Measurements from ENCODE around the gene OSBPL8. TPM values are rescaled to one million over a fixed set of nuclear protein-coding genes. Genes with fewer than 3 reads are reported as not detected.
"Not testable (repeated sequence)": the region's sequence is repeated elsewhere in the genome, so short reads cannot be mapped to it uniquely, and the experiment has no call there.

Gene OSBPL8
- total RNA-seq, 4 donors from 2014 or later: 25.6 to 46.0 (median 43.4) TPM

DNA sequence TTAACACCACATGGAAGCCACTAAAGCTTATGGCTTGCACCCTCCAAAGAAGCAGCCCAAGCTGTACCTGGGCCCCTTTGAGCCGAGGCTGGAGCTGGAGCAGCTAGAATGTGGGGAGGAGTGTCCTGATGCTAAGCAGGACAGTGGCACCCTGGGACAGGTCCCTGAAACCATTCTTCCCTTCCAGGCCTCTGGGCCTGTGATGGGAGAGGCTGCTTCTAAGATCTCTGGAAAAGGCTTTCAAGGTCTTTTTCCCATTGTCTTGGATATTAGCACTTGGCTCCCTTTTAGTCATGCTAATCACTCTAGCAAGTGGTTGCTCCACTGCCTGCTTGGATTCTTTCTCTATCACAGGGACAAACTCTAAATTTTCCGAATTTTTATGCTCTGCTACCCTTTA, 40.9 kb downstream of the OSBPL8 start:
- Histone ChIP-seq H3K27ac (no peak overlapping the region), H3K27me3 (no peaks in the 10 kb centered on the region), H3K9me3 (no peaks in the 10 kb centered on the region), H3K36me3 (peaks cover 0 to 9% of the 10 kb centered on the region in 2 donors), H3K4me3 (no peak overlapping the region), H3K4me1 (peaks cover 0 to 6% of the 10 kb centered on the region in 2 donors)
- DNase-seq (no peak), ATAC-seq (no peak)
- intact Hi-C loops (cut with DNase I; ENCODE audit: low total_unique reads) (no loop called here), in situ Hi-C loops (cut with MboI; ENCODE audit: low sequenced_read_pairs in 4 of 4) (no loop called here)
- no peak for TF ChIP-seq CTCF (IDR thresholded peaks at IDR 0.05 in 4 of 5, conservative IDR thresholded peaks at IDR 0.05 in 1 of 5)
- no peak for TF ChIP-seq POLR2A (IDR thresholded peaks at IDR 0.05)

DNA sequence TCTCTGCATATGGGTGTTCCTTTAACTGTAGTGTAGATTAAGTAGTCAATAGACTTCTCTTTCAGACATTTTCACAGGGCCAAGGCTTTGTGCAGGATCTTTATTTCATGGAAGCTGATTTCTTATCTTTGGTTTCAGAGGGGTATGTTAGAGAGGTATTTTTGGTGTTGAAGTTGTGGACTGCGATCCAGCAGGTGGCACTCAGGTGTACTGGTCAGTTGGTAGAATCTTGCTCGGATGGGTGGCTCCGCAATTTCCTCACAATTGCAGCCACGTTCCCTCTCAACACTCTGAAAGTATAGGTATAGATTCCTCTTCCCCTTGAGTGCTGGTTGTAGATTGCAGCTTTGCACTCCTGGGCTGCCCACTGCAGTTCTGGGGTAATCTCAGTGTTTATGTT, 44.3 kb downstream of the OSBPL8 start:
- Histone ChIP-seq H3K36me3 (peaks cover 0 to 5% of the 10 kb centered on the region in 2 donors), H3K27ac (no peak overlapping the region), H3K9me3 (no peaks in the 10 kb centered on the region), H3K4me1 (peaks cover 0 to 6% of the 10 kb centered on the region in 2 donors), H3K4me3 (no peak overlapping the region), H3K27me3 (no peaks in the 10 kb centered on the region)
- ATAC-seq: no peak
- in situ Hi-C loops (cut with MboI; ENCODE audit: low sequenced_read_pairs in 4 of 4) (no loop called here), intact Hi-C loops (cut with DNase I; ENCODE audit: low total_unique reads) (no loop called here)
- TF ChIP-seq POLR2A (IDR thresholded peaks at IDR 0.05): no peak
- no peak for TF ChIP-seq CTCF (IDR thresholded peaks at IDR 0.05 in 4 of 5, conservative IDR thresholded peaks at IDR 0.05 in 1 of 5)
- DNase-seq: no peak

GRCh38 chr12:76511116-76511716, 48.4 kb downstream of the OSBPL8 start:
- not testable (repeated sequence) for H3K4me1 ChIP-seq, DNase-seq

GRCh38 chr12:76508128-76508980, 51.2 kb downstream of the OSBPL8 start:
- no peaks in the 10 kb centered on the region for H3K4me1 ChIP-seq
- TF ChIP-seq CTCF (IDR thresholded peaks at IDR 0.05 in 4 of 5, conservative IDR thresholded peaks at IDR 0.05 in 1 of 5): no peak
- TF ChIP-seq POLR2A (IDR thresholded peaks at IDR 0.05): no peak
- no peaks in the 10 kb centered on the region for H3K9me3 ChIP-seq
- intact Hi-C loops (cut with DNase I; ENCODE audit: low total_unique reads) (no loop called here), in situ Hi-C loops (cut with MboI; ENCODE audit: low sequenced_read_pairs in 4 of 4) (no loop called here)
- ATAC-seq (no peak), DNase-seq (no peak)
- H3K4me3 ChIP-seq: no peak overlapping the region
- no peak overlapping the region for H3K27ac ChIP-seq
- no peaks in the 10 kb centered on the region for H3K36me3 ChIP-seq
- no peaks in the 10 kb centered on the region for H3K27me3 ChIP-seq

More at GRCh38 chr12:76511116-76511716, 48.4 kb downstream of the OSBPL8 start:
- intact Hi-C loops (cut with DNase I; ENCODE audit: low total_unique reads); H3K36me3 ChIP-seq; H3K27ac ChIP-seq; H3K27me3 ChIP-seq; H3K9me3 ChIP-seq; ATAC-seq; in situ Hi-C loops (cut with MboI; ENCODE audit: low sequenced_read_pairs in 4 of 4); H3K4me3 ChIP-seq: not testable (repeated sequence)

DNA sequence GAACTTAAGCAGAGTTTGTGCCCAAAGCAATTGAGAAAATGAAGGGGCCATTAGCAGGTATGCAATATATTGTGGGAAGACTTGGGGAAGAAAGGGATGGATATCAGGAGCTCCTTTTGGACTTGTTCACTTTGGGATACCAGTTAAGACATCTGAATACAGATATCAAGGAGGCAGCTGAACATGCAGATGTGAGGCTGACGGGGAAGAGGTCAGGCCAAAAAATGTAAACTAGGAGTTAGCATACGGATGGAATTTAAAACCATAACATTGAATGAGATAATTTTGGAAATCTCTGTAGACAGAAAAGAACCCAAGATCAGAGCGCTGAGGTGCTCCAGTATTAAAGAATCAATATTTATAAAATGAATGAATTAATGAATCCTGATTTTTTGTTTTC, 53.4 kb downstream of the OSBPL8 start:
- H3K27me3 ChIP-seq: no peaks in the 10 kb centered on the region
- no peaks in the 10 kb centered on the region for H3K9me3 ChIP-seq
- no peak for DNase-seq
- H3K4me1 ChIP-seq: no peaks in the 10 kb centered on the region
- in situ Hi-C loops (cut with MboI; ENCODE audit: low sequenced_read_pairs in 4 of 4) (no loop called here), intact Hi-C loops (cut with DNase I; ENCODE audit: low total_unique reads) (no loop called here)
- H3K36me3 ChIP-seq: no peaks in the 10 kb centered on the region
- H3K27ac ChIP-seq: no peak overlapping the region
- ATAC-seq: no peak
- TF ChIP-seq CTCF (IDR thresholded peaks at IDR 0.05 in 4 of 5, conservative IDR thresholded peaks at IDR 0.05 in 1 of 5) (no peak), POLR2A (IDR thresholded peaks at IDR 0.05) (no peak)
- H3K4me3 ChIP-seq: no peak overlapping the region
